ENCODE data around the gene NOL4. TPM values are rescaled to one million over a fixed set of nuclear protein-coding genes. Genes with fewer than 3 reads are reported as not detected.

The NOL4 gene
- total RNA-seq, 1 experiment from 2014 or later, result not detected

DNA sequence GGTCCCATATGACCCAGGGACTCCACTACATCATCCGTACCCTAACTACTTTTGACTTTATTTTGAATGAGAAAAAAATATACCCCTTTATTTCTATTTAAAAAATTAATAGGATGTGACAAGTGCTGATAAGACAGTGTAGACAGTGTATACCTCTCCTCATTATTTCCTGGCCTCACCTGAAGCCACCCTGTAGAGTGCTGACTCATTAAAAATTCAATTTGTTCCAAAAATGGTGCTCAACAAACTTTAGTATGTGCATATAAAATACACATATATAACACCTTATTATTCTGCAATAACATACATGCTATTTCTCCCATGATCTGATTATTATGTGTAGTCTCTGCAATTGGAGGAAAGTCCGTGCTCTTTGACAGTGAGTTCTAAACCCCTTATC lies 20.8 kb downstream of the NOL4 start:
- Histone ChIP-seq H3K4me2 (ENCODE audit: low read length) (no peak overlapping the region), H3K79me2 (ENCODE audit: insufficient read depth, low read length) (no peaks in the 10 kb centered on the region), H2AFZ (ENCODE audit: low read depth, low read length, poor library complexity, severe bottlenecking) (no peak overlapping the region), H3K36me3 (ENCODE audit: control insufficient read depth in 1 of 2, insufficient read depth in 2 of 2, low read length in 2 of 2) (no peaks in the 10 kb centered on the region), H3K9me2 (ENCODE audit: insufficient read depth) (no peaks in the 10 kb centered on the region), H3K9me3 (ENCODE audit: control insufficient read depth in 1 of 2, insufficient read depth in 1 of 2, low read depth in 1 of 2, low read length in 2 of 2) (peaks cover 3 to 19% of the 10 kb centered on the region in 2 experiments; a peak in 3 of 4 replicates), H3K27ac (ENCODE audit: low read depth, low read length) (no peak overlapping the region), H3K27me3 (ENCODE audit: insufficient read depth, low read length) (no peaks in the 10 kb centered on the region), H3K4me3 (replicated peaks in 1 of 2; ENCODE audit: low read depth in 1 of 2, low read length in 2 of 2) (no peak overlapping the region), H4K20me1 (ENCODE audit: insufficient read depth) (no peaks in the 10 kb centered on the region), H3K9ac (ENCODE audit: low read length) (no peak overlapping the region), H3K4me1 (ENCODE audit: control insufficient read depth in 1 of 2, insufficient read depth in 2 of 2, low read length in 2 of 2) (no peaks in the 10 kb centered on the region)
- no TSS peak for BruUV-seq (replicated peaks)
- TF ChIP-seq, protein P1, sequence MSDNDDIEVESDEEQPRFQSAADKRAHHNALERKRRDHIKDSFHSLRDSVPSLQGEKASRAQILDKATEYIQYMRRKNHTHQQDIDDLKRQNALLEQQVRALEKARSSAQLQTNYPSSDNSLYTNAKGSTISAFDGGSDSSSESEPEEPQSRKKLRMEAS (IDR thresholded peaks at IDR 0.05), result no peak
- no peak for TF ChIP-seq RAD21 (IDR thresholded peaks at IDR 0.05; ENCODE audit: low read depth)
- TF ChIP-seq, protein P2, sequence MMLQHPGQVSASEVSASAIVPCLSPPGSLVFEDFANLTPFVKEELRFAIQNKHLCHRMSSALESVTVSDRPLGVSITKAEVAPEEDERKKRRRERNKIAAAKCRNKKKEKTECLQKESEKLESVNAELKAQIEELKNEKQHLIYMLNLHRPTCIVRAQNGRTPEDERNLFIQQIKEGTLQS (IDR thresholded peaks at IDR 0.05), result no peak
- no peak for TF ChIP-seq EZH2phosphoT487 (IDR thresholded peaks at IDR 0.05; ENCODE audit: borderline replicate concordance)
- no peak for TF ChIP-seq POLR2A (IDR thresholded peaks at IDR 0.05; ENCODE audit: borderline replicate concordance, extremely low read depth, insufficient read depth, insufficient read length)
- no peak for TF ChIP-seq YY1 (IDR thresholded peaks at IDR 0.05; ENCODE audit: extremely low read depth, insufficient replicate concordance, low read depth, low read length)
- no peak for TF ChIP-seq CBX3 (IDR thresholded peaks at IDR 0.05; ENCODE audit: low read depth)
- TF ChIP-seq, protein P3, sequence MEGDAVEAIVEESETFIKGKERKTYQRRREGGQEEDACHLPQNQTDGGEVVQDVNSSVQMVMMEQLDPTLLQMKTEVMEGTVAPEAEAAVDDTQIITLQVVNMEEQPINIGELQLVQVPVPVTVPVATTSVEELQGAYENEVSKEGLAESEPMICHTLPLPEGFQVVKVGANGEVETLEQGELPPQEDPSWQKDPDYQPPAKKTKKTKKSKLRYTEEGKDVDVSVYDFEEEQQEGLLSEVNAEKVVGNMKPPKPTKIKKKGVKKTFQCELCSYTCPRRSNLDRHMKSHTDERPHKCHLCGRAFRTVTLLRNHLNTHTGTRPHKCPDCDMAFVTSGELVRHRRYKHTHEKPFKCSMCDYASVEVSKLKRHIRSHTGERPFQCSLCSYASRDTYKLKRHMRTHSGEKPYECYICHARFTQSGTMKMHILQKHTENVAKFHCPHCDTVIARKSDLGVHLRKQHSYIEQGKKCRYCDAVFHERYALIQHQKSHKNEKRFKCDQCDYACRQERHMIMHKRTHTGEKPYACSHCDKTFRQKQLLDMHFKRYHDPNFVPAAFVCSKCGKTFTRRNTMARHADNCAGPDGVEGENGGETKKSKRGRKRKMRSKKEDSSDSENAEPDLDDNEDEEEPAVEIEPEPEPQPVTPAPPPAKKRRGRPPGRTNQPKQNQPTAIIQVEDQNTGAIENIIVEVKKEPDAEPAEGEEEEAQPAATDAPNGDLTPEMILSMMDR (IDR thresholded peaks at IDR 0.05 in 2 of 3, conservative IDR thresholded peaks at IDR 0.05 in 1 of 3; ENCODE audit: borderline replicate concordance in 1 of 3, insufficient read depth in 1 of 3, low read depth in 2 of 3, low read length in 2 of 3), result no peak
- TF ChIP-seq, protein P4, sequence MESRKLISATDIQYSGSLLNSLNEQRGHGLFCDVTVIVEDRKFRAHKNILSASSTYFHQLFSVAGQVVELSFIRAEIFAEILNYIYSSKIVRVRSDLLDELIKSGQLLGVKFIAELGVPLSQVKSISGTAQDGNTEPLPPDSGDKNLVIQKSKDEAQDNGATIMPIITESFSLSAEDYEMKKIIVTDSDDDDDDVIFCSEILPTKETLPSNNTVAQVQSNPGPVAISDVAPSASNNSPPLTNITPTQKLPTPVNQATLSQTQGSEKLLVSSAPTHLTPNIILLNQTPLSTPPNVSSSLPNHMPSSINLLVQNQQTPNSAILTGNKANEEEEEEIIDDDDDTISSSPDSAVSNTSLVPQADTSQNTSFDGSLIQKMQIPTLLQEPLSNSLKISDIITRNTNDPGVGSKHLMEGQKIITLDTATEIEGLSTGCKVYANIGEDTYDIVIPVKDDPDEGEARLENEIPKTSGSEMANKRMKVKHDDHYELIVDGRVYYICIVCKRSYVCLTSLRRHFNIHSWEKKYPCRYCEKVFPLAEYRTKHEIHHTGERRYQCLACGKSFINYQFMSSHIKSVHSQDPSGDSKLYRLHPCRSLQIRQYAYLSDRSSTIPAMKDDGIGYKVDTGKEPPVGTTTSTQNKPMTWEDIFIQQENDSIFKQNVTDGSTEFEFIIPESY (IDR thresholded peaks at IDR 0.05; ENCODE audit: extremely low read depth, insufficient replicate concordance, low read length), result no peak
- TF ChIP-seq CEBPB (IDR thresholded peaks at IDR 0.05; ENCODE audit: low read depth), result no peak
- no peak for TF ChIP-seq ELF1 (IDR thresholded peaks at IDR 0.05; ENCODE audit: borderline replicate concordance, low read depth)
- no peak for TF ChIP-seq POLR2AphosphoS5 (IDR thresholded peaks at IDR 0.05; ENCODE audit: low read depth, low read length)
- TF ChIP-seq, protein P5, sequence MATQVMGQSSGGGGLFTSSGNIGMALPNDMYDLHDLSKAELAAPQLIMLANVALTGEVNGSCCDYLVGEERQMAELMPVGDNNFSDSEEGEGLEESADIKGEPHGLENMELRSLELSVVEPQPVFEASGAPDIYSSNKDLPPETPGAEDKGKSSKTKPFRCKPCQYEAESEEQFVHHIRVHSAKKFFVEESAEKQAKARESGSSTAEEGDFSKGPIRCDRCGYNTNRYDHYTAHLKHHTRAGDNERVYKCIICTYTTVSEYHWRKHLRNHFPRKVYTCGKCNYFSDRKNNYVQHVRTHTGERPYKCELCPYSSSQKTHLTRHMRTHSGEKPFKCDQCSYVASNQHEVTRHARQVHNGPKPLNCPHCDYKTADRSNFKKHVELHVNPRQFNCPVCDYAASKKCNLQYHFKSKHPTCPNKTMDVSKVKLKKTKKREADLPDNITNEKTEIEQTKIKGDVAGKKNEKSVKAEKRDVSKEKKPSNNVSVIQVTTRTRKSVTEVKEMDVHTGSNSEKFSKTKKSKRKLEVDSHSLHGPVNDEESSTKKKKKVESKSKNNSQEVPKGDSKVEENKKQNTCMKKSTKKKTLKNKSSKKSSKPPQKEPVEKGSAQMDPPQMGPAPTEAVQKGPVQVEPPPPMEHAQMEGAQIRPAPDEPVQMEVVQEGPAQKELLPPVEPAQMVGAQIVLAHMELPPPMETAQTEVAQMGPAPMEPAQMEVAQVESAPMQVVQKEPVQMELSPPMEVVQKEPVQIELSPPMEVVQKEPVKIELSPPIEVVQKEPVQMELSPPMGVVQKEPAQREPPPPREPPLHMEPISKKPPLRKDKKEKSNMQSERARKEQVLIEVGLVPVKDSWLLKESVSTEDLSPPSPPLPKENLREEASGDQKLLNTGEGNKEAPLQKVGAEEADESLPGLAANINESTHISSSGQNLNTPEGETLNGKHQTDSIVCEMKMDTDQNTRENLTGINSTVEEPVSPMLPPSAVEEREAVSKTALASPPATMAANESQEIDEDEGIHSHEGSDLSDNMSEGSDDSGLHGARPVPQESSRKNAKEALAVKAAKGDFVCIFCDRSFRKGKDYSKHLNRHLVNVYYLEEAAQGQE (IDR thresholded peaks at IDR 0.05; ENCODE audit: low read depth), result no peak
- no peak for TF ChIP-seq EZH2 (IDR thresholded peaks at IDR 0.05)
- no peak for TF ChIP-seq SIN3A (IDR thresholded peaks at IDR 0.05; ENCODE audit: low read depth)
- no peak for TF ChIP-seq EGR1 (IDR thresholded peaks at IDR 0.05; ENCODE audit: low read depth)
- no peak for TF ChIP-seq ZNF274 (IDR thresholded peaks at IDR 0.05; ENCODE audit: low read depth, low read length)
- ChIA-PET RAD21 (ENCODE audit: low non-redundant PET in 1 of 2, low total read pairs in 2 of 2, uncharacterized antibody in 2 of 2, unreplicated experiment in 2 of 2) (no interaction called here), CTCF (no interaction called here), POLR2A (no interaction called here)
- ATAC-seq (no peak), DNase-seq (ENCODE audit: low read depth, low spot score) (no peak)
- intact Hi-C loops (cut with micrococcal nuclease), result no loop called here
